SIG-M5 treated with dmso at 0.1 percent for 504 hours (cell line): ENCODE measurements around the gene CCDC192.

ENCODE experiments used
- DNase-seq: peaks from one replicate; lab custom pipeline; 2025; ENCODE audit not compliant: unreplicated experiment; lab: John Stamatoyannopoulos, UW

The CCDC192 gene

DNA sequence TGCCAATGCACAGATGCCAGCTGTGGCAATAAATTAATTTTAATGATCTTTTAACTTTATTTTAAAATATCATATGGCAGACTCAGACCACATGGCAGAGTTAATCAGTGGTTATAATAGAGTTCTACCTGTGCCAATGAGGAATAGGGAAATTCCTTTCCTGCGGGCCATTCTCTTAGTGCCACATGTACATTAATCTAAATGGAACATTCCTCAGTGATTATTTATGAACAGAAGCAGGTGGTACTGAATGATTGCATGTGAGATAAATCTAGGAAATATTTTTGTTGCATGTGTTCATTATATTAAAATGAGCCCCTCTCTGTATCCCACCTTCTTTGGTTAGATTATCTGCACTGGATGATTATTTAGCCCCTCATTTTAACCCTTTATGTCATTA, 102.3 kb downstream of the CCDC192 start:
- DNase-seq, result no peak

DNA sequence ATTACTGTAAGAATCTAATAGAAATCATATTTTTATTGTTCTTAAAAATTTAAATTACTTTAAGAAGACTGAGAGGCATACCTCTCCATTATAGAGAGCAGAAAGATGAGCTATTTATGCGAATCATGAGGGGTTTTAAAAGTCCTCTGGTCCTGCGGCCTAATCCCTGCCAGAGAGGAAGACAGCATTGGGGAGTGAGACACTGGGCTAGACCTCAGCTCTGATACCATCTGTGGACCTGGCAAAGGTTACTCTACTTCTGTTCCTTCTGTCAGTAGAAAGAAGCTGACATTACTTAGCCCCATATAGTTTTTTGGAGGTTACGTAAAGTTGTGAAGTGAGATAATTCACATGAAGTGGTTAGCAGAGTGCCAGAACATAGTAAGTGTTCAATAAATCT, 103.6 kb downstream of the CCDC192 start:
- no peak for DNase-seq

DNA sequence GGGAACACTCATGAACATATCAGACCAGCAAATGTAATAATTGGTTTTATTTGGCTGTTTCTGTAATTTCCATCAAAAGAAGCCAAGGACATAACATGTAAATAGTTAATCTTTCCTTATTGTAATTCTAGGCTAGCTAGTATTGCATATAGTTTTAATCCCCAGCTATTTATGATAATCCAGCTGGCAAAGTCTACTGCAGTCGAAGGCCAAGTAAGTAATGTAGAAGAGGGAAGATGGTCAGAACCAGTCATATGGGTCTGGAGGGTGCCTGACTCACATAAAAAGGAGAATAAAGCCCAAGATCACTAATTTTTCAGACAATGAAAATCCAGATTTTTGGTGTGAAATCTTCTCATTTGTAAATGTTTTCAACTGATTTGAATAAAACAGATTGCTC, 106.3 kb downstream of the CCDC192 start:
- DNase-seq, result no peak

DNA sequence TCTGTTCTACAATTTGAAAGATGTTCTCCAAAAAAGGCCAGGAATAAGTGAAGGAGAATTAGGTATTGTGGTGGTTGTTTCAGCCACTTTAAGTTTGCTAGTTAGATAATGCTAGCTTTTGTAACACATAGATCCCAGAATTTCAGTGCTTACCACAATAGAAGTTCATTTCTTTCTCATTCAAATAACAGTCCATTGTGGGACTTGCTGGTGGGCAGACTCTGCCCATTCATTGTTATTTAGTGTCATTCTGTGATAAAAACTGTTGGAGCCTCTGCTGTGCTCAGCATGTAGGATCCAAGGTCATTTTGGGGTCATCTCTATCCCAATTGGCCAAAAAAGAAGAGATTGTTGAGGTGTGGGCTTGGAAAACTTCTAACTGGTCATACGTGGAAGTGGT, 106.8 kb downstream of the CCDC192 start:
- DNase-seq, result no peak

GRCh38 chr5:127810707-127811490, 107.7 kb downstream of the CCDC192 start:
- DNase-seq, result no peak

- no peak for DNase-seq
These were observed 109.4 kb downstream of the CCDC192 start for GRCh38 chr5:127812570-127812969.

DNA sequence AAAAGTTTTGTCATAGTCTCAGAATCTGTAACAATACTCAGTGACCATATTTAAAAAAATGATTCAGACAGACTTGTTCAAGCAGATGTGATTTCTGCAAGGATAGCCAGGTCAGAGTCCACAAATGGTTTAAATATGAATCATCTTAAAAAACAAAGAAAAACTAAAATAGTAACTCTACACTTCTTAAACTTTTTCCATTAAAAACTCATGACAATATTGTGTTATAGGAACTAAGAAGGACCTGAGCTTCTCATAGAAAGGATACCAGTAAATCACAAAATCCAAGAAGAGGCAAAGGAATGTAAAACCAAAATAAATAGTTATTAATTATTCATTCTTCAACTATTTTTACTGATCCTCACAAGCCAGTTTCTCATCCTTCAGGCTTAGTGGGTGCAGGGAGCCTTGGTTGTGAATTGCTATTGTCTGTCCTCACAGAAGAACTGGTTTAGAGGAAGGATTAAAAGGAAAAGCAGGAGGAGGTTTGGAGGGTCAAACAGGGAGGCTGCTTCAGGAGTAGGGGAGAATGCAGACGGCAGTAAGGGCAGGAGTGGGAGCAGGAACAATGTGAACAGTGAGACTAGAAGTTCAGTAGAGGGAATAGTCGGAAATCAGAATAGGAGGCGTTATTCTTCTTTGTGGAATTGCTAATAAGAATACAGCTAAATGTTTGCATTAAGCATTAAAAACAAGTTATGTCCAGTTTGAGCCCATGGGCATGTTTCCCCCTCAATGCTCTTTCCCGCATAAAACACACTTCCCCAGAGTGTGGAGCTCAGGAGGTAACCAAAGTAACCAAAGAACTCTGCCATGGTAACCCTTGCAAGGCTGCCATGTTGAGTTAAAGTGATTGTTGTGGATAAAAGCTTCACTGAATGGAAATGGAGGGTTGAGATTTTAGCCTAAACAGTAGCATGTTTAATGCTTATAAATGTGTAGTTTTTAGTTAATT, 110.7 kb downstream of the CCDC192 start:
- no peak for DNase-seq

DNA sequence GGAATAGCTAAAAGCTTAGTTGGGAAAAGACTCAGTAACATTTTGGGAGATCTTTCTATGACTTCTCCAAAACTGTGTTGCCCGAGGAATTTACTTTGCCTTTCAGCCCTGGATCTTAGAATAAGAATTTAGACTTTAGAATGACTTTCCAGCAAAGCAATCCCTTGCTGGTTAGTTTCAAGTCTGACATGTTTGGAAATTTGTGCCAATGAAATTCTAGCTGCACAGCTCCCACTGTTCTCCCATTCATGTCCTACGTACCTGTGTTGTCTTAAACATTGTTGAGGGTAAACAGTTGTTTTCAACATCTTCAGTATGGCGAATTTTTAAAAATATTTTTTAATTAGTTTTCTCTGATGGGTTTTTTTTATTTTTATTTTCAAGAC, 111.4 kb downstream of the CCDC192 start:
- DNase-seq, result no peak

GRCh38 chr5:127820910-127821553, 117.8 kb downstream of the CCDC192 start:
- DNase-seq, result no peak

- DNase-seq, result no peak
These were observed 118.7 kb downstream of the CCDC192 start for GRCh38 chr5:127821896-127822295.

DNA sequence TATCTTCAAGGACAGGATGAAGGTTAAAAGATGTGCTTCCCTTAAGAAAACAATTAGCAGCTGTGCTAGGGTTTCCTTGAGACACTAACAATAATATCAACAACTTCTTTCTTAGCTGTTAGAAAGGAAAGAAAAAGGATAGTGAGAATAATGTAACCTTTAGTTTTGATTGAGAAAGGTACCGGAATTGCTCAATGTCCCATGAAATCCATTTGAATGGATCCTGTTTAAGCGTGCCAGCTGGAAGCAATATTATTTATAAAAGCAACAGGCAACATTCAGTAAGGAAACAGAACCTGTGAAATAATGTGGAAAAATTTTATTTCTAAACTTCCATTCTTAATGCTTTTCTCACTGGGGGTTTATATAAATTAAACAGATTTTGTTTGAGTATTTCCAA, 120.9 kb downstream of the CCDC192 start:
- DNase-seq, result no peak

DNA sequence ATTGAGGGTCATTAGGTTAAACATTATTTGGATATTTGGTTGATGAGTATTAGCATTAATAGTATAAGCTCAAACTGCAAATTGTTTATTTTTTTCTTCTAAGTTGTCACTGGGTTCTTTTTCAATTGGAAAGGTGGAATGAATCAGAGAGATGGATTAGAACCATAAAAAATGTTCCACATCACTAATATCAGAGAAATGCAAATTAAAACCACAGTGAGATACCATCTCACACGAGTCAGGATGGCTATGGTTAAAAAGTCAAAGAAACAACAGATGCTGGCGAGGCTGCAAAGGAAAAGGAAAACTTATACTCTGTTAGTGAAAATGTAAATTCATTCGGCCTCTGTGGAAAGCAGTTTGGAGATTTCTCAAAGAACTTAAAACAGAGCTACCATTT, 122.8 kb downstream of the CCDC192 start:
- DNase-seq, result no peak

GRCh38 chr5:127827451-127827850, 124.3 kb downstream of the CCDC192 start:
- no peak for DNase-seq

GRCh38 chr5:127830157-127830556, 127.0 kb downstream of the CCDC192 start:
- DNase-seq, result no peak

GRCh38 chr5:127830829-127831598, 127.8 kb downstream of the CCDC192 start:
- DNase-seq, result no peak

DNA sequence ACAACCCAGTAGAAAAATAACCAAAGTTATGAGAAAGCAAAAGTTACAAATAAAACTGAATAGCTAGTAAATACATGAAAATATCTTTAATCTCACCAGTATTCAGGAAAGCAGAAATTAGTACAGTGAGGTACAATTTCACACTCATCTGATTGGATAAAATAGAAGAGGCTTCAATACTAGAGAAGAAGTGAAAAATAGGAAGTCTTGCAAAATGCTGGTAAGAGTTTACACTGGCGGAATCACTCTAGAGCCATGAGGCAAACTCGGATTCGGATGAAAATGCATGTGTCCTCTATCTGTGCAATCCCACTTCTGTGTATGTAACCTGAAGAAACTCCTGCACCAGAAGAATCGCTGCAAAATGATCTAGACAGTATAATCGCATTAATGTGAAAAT, 128.9 kb downstream of the CCDC192 start:
- no peak for DNase-seq

DNA sequence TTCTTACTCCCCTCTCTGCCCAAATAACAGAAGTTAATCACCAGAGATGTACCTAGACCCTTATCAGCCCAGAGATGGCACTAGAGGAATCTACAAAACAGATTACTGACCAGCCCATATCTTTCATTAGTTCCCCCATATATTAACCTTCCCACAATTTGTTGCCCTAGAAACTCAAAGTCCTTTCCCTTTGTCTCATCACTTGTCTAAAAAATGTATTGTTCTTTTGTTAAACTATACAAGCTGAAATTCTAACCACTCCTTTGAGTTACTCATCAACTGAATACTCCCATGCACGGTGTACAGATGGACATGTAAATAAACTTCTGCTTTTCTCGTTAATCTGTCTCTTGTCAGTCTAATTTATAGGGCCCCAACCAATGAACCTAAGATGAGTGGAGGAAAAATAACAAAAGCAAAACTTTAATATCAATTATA, 130.9 kb downstream of the CCDC192 start:
- DNase-seq, result no peak

DNA sequence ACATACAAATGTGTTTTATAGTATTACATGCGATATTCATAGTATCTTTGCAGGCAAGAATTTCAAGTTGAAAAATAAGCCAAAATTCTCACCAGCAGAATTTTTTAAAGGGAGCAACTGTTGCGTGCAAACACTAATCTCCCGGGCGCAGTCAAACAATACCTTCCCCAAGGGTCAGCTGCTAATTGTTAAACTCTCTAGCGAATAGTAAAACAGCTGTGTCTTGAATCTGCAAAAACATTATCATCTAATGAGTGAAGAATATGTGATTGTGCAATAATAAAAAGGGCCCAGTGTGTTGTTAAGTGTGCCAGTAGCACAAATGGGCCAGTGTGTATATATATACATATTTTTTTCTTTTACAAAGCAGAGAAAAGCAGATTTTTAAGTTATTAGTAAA, 131.4 kb downstream of the CCDC192 start:
- no peak for DNase-seq

- no peak for DNase-seq
These were observed 135.5 kb downstream of the CCDC192 start for GRCh38 chr5:127838661-127839060.

GRCh38 chr5:127839072-127839471, 135.9 kb downstream of the CCDC192 start:
- DNase-seq, result no peak
